ENCODE measurements around the gene KLF7.

Gene KLF7

GRCh38 chr2:207165121-207166038, at the start of gene KLF7:
Gene KLF7 (minus strand): TSS chr2:207165948. CDS start chr2:207165568, 380 bp downstream.
- no peaks in the 10 kb centered on the region for H3K9me3 ChIP-seq (ENCODE audit: control insufficient read depth, insufficient read depth, low read length)
- peak within 1 kb of the TSS; percentile 95 for H3K4me3 ChIP-seq (ENCODE audit: low read depth, low read length)
- peaks cover 37% of the 10 kb centered on the region for H3K4me1 ChIP-seq (ENCODE audit: control insufficient read depth, insufficient read depth, low read length)
- no peaks in the 10 kb centered on the region for H3K27me3 ChIP-seq (ENCODE audit: control insufficient read depth, insufficient read depth, low read length)
- peak within 1 kb of the TSS; percentile 93 for H3K9ac ChIP-seq (ENCODE audit: low read depth, low read length)
- no peaks in the 10 kb centered on the region for H3K36me3 ChIP-seq (ENCODE audit: control insufficient read depth, insufficient read depth, low read length)

GRCh38 chr2:207215308-207215707, 49.6 kb upstream of the KLF7 start:
- Histone ChIP-seq H3K9ac (ENCODE audit: low read depth, low read length) (no peak overlapping the region), H3K9me3 (ENCODE audit: control insufficient read depth, insufficient read depth, low read length) (no peaks in the 10 kb centered on the region), H3K27me3 (ENCODE audit: control insufficient read depth, insufficient read depth, low read length) (no peaks in the 10 kb centered on the region), H3K36me3 (ENCODE audit: control insufficient read depth, insufficient read depth, low read length) (no peaks in the 10 kb centered on the region), H3K4me3 (ENCODE audit: low read depth, low read length) (no peak overlapping the region), H3K4me1 (ENCODE audit: control insufficient read depth, insufficient read depth, low read length) (peaks cover 19% of the 10 kb centered on the region)

GRCh38 chr2:207214446-207214845, 48.7 kb upstream of the KLF7 start:
- no peak overlapping the region for H3K4me3 ChIP-seq (ENCODE audit: low read depth, low read length)
- H3K9me3 ChIP-seq (ENCODE audit: control insufficient read depth, insufficient read depth, low read length): no peaks in the 10 kb centered on the region
- H3K27me3 ChIP-seq (ENCODE audit: control insufficient read depth, insufficient read depth, low read length): no peaks in the 10 kb centered on the region
- no peak overlapping the region for H3K9ac ChIP-seq (ENCODE audit: low read depth, low read length)
- no peaks in the 10 kb centered on the region for H3K36me3 ChIP-seq (ENCODE audit: control insufficient read depth, insufficient read depth, low read length)
- H3K4me1 ChIP-seq (ENCODE audit: control insufficient read depth, insufficient read depth, low read length): peaks cover 18% of the 10 kb centered on the region

GRCh38 chr2:207206011-207206410, 40.3 kb upstream of the KLF7 start:
- Histone ChIP-seq H3K4me3 (ENCODE audit: low read depth, low read length) (no peak overlapping the region), H3K27me3 (ENCODE audit: control insufficient read depth, insufficient read depth, low read length) (no peaks in the 10 kb centered on the region), H3K4me1 (ENCODE audit: control insufficient read depth, insufficient read depth, low read length) (no peaks in the 10 kb centered on the region), H3K9ac (ENCODE audit: low read depth, low read length) (no peak overlapping the region), H3K36me3 (ENCODE audit: control insufficient read depth, insufficient read depth, low read length) (no peaks in the 10 kb centered on the region), H3K9me3 (ENCODE audit: control insufficient read depth, insufficient read depth, low read length) (no peaks in the 10 kb centered on the region)

GRCh38 chr2:207205173-207205957, 39.6 kb upstream of the KLF7 start:
- no peaks in the 10 kb centered on the region for H3K36me3 ChIP-seq (ENCODE audit: control insufficient read depth, insufficient read depth, low read length)
- no peaks in the 10 kb centered on the region for H3K9me3 ChIP-seq (ENCODE audit: control insufficient read depth, insufficient read depth, low read length)
- H3K27me3 ChIP-seq (ENCODE audit: control insufficient read depth, insufficient read depth, low read length): no peaks in the 10 kb centered on the region
- H3K4me3 ChIP-seq (ENCODE audit: low read depth, low read length): no peak overlapping the region
- no peaks in the 10 kb centered on the region for H3K4me1 ChIP-seq (ENCODE audit: control insufficient read depth, insufficient read depth, low read length)
- H3K9ac ChIP-seq (ENCODE audit: low read depth, low read length): no peak overlapping the region

- Histone ChIP-seq H3K27me3 (ENCODE audit: control insufficient read depth, insufficient read depth, low read length) (no peaks in the 10 kb centered on the region), H3K4me3 (ENCODE audit: low read depth, low read length) (no peak overlapping the region), H3K4me1 (ENCODE audit: control insufficient read depth, insufficient read depth, low read length) (no peaks in the 10 kb centered on the region), H3K9me3 (ENCODE audit: control insufficient read depth, insufficient read depth, low read length) (no peaks in the 10 kb centered on the region), H3K9ac (ENCODE audit: low read depth, low read length) (no peak overlapping the region), H3K36me3 (ENCODE audit: control insufficient read depth, insufficient read depth, low read length) (no peaks in the 10 kb centered on the region)
These were observed 37.3 kb upstream of the KLF7 start for GRCh38 chr2:207203056-207203455.

GRCh38 chr2:207202645-207203044, 36.9 kb upstream of the KLF7 start:
- Histone ChIP-seq H3K9ac (ENCODE audit: low read depth, low read length) (no peak overlapping the region), H3K4me1 (ENCODE audit: control insufficient read depth, insufficient read depth, low read length) (no peaks in the 10 kb centered on the region), H3K36me3 (ENCODE audit: control insufficient read depth, insufficient read depth, low read length) (no peaks in the 10 kb centered on the region), H3K4me3 (ENCODE audit: low read depth, low read length) (no peak overlapping the region), H3K9me3 (ENCODE audit: control insufficient read depth, insufficient read depth, low read length) (no peaks in the 10 kb centered on the region), H3K27me3 (ENCODE audit: control insufficient read depth, insufficient read depth, low read length) (no peaks in the 10 kb centered on the region)

GRCh38 chr2:207201416-207201815, 35.7 kb upstream of the KLF7 start:
- H3K27me3 ChIP-seq (ENCODE audit: control insufficient read depth, insufficient read depth, low read length): no peaks in the 10 kb centered on the region
- H3K36me3 ChIP-seq (ENCODE audit: control insufficient read depth, insufficient read depth, low read length): no peaks in the 10 kb centered on the region
- no peak overlapping the region for H3K9ac ChIP-seq (ENCODE audit: low read depth, low read length)
- H3K4me3 ChIP-seq (ENCODE audit: low read depth, low read length): no peak overlapping the region
- no peaks in the 10 kb centered on the region for H3K9me3 ChIP-seq (ENCODE audit: control insufficient read depth, insufficient read depth, low read length)
- no peaks in the 10 kb centered on the region for H3K4me1 ChIP-seq (ENCODE audit: control insufficient read depth, insufficient read depth, low read length)

GRCh38 chr2:207200136-207200535, 34.4 kb upstream of the KLF7 start:
- no peaks in the 10 kb centered on the region for H3K4me1 ChIP-seq (ENCODE audit: control insufficient read depth, insufficient read depth, low read length)
- H3K9ac ChIP-seq (ENCODE audit: low read depth, low read length): no peak overlapping the region
- H3K36me3 ChIP-seq (ENCODE audit: control insufficient read depth, insufficient read depth, low read length): no peaks in the 10 kb centered on the region
- H3K9me3 ChIP-seq (ENCODE audit: control insufficient read depth, insufficient read depth, low read length): no peaks in the 10 kb centered on the region
- H3K4me3 ChIP-seq (ENCODE audit: low read depth, low read length): no peak overlapping the region
- no peaks in the 10 kb centered on the region for H3K27me3 ChIP-seq (ENCODE audit: control insufficient read depth, insufficient read depth, low read length)

- Histone ChIP-seq H3K36me3 (ENCODE audit: control insufficient read depth, insufficient read depth, low read length) (no peaks in the 10 kb centered on the region), H3K27me3 (ENCODE audit: control insufficient read depth, insufficient read depth, low read length) (no peaks in the 10 kb centered on the region), H3K9me3 (ENCODE audit: control insufficient read depth, insufficient read depth, low read length) (no peaks in the 10 kb centered on the region), H3K4me3 (ENCODE audit: low read depth, low read length) (no peak overlapping the region), H3K4me1 (ENCODE audit: control insufficient read depth, insufficient read depth, low read length) (peaks cover 3% of the 10 kb centered on the region), H3K9ac (ENCODE audit: low read depth, low read length) (no peak overlapping the region)
These were observed 28.3 kb upstream of the KLF7 start for GRCh38 chr2:207194028-207194427.

GRCh38 chr2:207188626-207189419, 23.1 kb upstream of the KLF7 start:
- Histone ChIP-seq H3K4me3 (ENCODE audit: low read depth, low read length) (no peak overlapping the region), H3K36me3 (ENCODE audit: control insufficient read depth, insufficient read depth, low read length) (no peaks in the 10 kb centered on the region), H3K9me3 (ENCODE audit: control insufficient read depth, insufficient read depth, low read length) (no peaks in the 10 kb centered on the region), H3K9ac (ENCODE audit: low read depth, low read length) (no peak overlapping the region), H3K27me3 (ENCODE audit: control insufficient read depth, insufficient read depth, low read length) (no peaks in the 10 kb centered on the region), H3K4me1 (ENCODE audit: control insufficient read depth, insufficient read depth, low read length) (peaks cover 3% of the 10 kb centered on the region)
